ENCODE data around the gene RSL1D1. TPM values are rescaled to one million over a fixed set of nuclear protein-coding genes. Genes with fewer than 3 reads are reported as not detected.
A peak's percentile ranks its signal among the peaks of the same experiment; 100 is the strongest.
"Not testable (repeated sequence)": the region's sequence is repeated elsewhere in the genome, so short reads cannot be mapped to it uniquely, and the experiment has no call there.

Gene RSL1D1
- total RNA-seq, 1 donor = 239 TPM

- Histone ChIP-seq H3K4me3 (ENCODE audit: low read length) (no peak overlapping the region), H3K9me3 (ENCODE audit: low read depth, low read length) (no peaks in the 10 kb centered on the region), H3K27me3 (ENCODE audit: insufficient read depth, low read length) (no peaks in the 10 kb centered on the region), H3K4me1 (ENCODE audit: insufficient read depth, low read length) (peaks cover 20% of the 10 kb centered on the region)
Observed at GRCh38 chr16:11828696-11829095, 22.6 kb downstream of the RSL1D1 start.

DNA sequence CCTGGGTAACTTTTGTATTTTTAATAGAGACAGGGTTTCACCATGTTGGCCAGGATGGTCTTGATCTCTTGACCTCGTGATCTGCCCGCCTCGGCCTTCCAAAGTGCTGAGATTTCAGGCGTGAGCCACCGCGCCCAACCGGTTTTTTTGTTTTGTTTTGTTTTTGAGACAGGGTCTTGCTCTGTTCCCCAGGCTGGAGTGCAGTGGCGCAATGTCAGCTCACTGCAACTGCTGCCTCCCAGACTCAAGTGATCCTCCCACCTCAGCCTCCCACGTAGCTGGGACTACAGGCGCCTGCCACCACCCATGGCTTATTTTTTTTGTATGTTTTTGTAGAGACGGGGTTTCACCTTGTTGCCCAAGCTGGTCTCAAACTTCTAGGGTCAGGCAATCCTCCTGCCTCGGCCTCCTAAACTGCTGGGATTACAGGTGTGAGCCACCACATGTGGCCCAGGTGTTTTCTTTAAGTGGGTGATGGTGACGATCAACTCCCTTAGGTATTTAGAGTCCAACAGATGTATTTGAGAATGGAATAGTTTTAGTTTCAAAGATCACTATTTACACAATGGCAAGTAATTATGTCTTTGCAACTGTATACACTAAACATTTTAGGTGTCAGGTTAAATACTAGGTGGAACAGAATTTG is 25.7 kb downstream of the RSL1D1 start:
- H3K4me3 ChIP-seq (ENCODE audit: low read length); H3K9me3 ChIP-seq (ENCODE audit: low read depth, low read length); H3K27me3 ChIP-seq (ENCODE audit: insufficient read depth, low read length): not testable (repeated sequence)
- peaks cover 33% of the 10 kb centered on the region for H3K4me1 ChIP-seq (ENCODE audit: insufficient read depth, low read length)

GRCh38 chr16:11824362-11824761 is 27.0 kb downstream of the RSL1D1 start:
- Histone ChIP-seq H3K4me3 (ENCODE audit: low read length) (no peak overlapping the region), H3K9me3 (ENCODE audit: low read depth, low read length) (no peaks in the 10 kb centered on the region), H3K27me3 (ENCODE audit: insufficient read depth, low read length) (no peaks in the 10 kb centered on the region), H3K4me1 (ENCODE audit: insufficient read depth, low read length) (peaks cover 43% of the 10 kb centered on the region)

DNA sequence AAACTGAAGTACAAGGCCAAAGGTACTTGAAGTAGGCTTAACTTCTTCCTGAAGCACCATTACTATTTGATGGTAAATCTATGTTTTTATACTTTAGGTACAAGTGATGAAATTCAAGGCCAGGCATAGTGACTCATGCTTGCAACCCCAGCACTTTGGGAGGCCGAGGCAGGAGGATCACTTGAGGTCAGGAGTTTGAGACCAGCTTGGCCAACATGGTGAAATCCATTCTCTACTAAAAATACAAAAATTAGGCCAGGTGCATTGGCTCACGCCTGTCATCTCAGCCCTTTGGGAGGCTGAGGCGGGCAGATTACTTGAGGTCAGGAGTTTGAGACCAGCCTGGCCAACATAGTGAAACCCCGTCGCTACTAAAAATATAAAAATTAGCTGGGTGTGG is 27.7 kb downstream of the RSL1D1 start:
- not testable (repeated sequence) for H3K27me3 ChIP-seq (ENCODE audit: insufficient read depth, low read length); H3K9me3 ChIP-seq (ENCODE audit: low read depth, low read length); H3K4me3 ChIP-seq (ENCODE audit: low read length)
- H3K4me1 ChIP-seq (ENCODE audit: insufficient read depth, low read length) = peaks cover 46% of the 10 kb centered on the region

DNA sequence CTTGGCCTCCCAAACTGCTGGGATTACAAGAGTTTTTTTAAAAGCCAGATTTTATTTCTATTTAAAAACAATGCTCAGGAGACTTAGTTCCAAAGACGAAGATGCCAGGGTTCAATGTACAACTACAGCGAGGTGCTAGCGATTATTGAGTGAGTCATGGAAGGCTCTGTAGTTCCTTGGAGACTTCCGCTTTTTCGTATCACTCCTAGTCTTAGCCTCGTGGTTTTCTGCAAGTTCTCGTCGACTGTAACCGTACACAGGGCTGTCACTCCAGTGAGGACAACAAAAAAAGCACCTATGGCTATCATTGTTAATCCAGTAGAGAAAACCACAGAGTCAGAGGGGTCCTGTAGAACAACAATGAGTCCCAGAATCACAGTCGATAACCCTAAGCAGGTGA is 31.5 kb downstream of the RSL1D1 start:
- no peaks in the 10 kb centered on the region for H3K9me3 ChIP-seq (ENCODE audit: low read depth, low read length)
- peaks cover 46% of the 10 kb centered on the region for H3K4me1 ChIP-seq (ENCODE audit: insufficient read depth, low read length)
- no peaks in the 10 kb centered on the region for H3K27me3 ChIP-seq (ENCODE audit: insufficient read depth, low read length)
- no peak overlapping the region for H3K4me3 ChIP-seq (ENCODE audit: low read length)

- H3K9me3 ChIP-seq (ENCODE audit: low read depth, low read length); H3K4me3 ChIP-seq (ENCODE audit: low read length); H3K27me3 ChIP-seq (ENCODE audit: insufficient read depth, low read length): not testable (repeated sequence)
- H3K4me1 ChIP-seq (ENCODE audit: insufficient read depth, low read length) = peaks cover 46% of the 10 kb centered on the region
Observed at GRCh38 chr16:11818970-11819369, 32.4 kb downstream of the RSL1D1 start.

DNA sequence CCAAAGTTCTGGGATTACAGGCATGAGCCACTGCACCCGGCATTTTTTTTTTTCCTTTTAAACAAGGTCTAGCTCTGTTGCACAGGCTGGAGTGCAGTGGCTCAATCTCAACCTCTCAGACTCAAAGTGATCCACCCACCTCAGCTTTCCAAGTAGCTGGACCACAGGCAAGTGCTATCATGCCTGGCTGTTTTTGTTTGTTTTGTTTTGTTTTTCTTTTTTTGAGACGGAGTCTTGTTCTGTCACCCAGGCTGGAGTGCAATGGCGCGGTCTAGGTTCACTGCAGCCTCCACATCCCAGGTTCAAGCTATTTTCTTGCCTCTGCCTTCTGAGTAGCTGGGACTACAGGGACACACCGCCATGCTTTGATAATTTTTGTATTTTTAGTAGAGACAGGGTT is 35.2 kb downstream of the RSL1D1 start:
- H3K27me3 ChIP-seq (ENCODE audit: insufficient read depth, low read length) = no peaks in the 10 kb centered on the region
- H3K9me3 ChIP-seq (ENCODE audit: low read depth, low read length) = no peaks in the 10 kb centered on the region
- peaks cover 37% of the 10 kb centered on the region for H3K4me1 ChIP-seq (ENCODE audit: insufficient read depth, low read length)
- H3K4me3 ChIP-seq (ENCODE audit: low read length) = no peak overlapping the region

GRCh38 chr16:11814800-11815199 is 36.5 kb downstream of the RSL1D1 start:
- not testable (repeated sequence) for H3K9me3 ChIP-seq (ENCODE audit: low read depth, low read length); H3K27me3 ChIP-seq (ENCODE audit: insufficient read depth, low read length); H3K4me3 ChIP-seq (ENCODE audit: low read length)
- H3K4me1 ChIP-seq (ENCODE audit: insufficient read depth, low read length) = peaks cover 43% of the 10 kb centered on the region

DNA sequence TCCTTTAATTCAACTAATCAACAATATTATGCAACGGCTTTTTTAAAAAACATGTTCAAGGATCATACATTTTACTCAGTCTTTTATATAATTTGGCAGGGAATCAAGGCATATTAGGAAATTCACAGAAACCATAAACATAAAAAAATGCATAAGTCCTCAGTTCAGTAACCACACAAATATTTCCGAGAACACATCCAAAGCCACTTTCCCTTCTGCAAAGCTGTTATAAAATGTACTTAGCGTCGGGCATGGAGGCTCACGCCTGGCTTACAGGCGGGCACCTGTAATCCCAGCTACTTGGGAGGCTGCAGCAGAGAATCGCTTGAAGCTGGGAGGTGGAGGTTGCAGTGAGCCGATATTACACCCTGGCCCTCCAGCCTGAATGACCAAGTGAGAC is 44.6 kb downstream of the RSL1D1 start:
- no peak overlapping the region for H3K4me3 ChIP-seq (ENCODE audit: low read length)
- peaks cover 17% of the 10 kb centered on the region for H3K4me1 ChIP-seq (ENCODE audit: insufficient read depth, low read length)
- H3K9me3 ChIP-seq (ENCODE audit: low read depth, low read length) = no peaks in the 10 kb centered on the region
- no peaks in the 10 kb centered on the region for H3K27me3 ChIP-seq (ENCODE audit: insufficient read depth, low read length)

- H3K4me3 ChIP-seq (ENCODE audit: low read length) = no peak overlapping the region
- H3K4me1 ChIP-seq (ENCODE audit: insufficient read depth, low read length) = peaks cover 23% of the 10 kb centered on the region
- H3K27me3 ChIP-seq (ENCODE audit: insufficient read depth, low read length) = no peaks in the 10 kb centered on the region
- no peaks in the 10 kb centered on the region for H3K9me3 ChIP-seq (ENCODE audit: low read depth, low read length)
Observed at GRCh38 chr16:11805556-11805955, 45.8 kb downstream of the RSL1D1 start.

- no peak overlapping the region for H3K4me3 ChIP-seq (ENCODE audit: low read length)
- H3K9me3 ChIP-seq (ENCODE audit: low read depth, low read length) = no peaks in the 10 kb centered on the region
- H3K27me3 ChIP-seq (ENCODE audit: insufficient read depth, low read length) = no peaks in the 10 kb centered on the region
- peaks cover 43% of the 10 kb centered on the region for H3K4me1 ChIP-seq (ENCODE audit: insufficient read depth, low read length)
Observed at GRCh38 chr16:11801481-11802021, 49.8 kb downstream of the RSL1D1 start.

DNA sequence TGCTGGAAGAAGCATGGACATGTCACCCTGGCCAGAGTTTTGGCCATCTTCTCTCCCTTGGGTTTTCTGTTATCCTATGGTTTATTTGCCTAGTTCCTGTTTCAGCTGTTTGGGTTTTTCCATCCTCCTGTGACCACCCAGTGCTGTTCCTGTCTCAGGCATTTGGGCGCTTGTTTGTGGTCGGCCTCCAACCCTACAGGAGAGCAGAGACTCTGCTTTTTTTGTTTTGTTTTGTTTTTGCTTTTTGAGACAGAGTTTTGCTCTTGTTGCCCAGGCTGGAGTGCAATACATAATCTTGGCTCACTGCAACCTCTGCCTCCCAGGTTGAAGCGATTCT is 51.0 kb downstream of the RSL1D1 start:
- Histone ChIP-seq H3K4me1 (ENCODE audit: insufficient read depth, low read length) (peaks cover 52% of the 10 kb centered on the region), H3K27me3 (ENCODE audit: insufficient read depth, low read length) (no peaks in the 10 kb centered on the region), H3K9me3 (ENCODE audit: low read depth, low read length) (no peaks in the 10 kb centered on the region), H3K4me3 (ENCODE audit: low read length) (peak overlapping the region; percentile 14)

DNA sequence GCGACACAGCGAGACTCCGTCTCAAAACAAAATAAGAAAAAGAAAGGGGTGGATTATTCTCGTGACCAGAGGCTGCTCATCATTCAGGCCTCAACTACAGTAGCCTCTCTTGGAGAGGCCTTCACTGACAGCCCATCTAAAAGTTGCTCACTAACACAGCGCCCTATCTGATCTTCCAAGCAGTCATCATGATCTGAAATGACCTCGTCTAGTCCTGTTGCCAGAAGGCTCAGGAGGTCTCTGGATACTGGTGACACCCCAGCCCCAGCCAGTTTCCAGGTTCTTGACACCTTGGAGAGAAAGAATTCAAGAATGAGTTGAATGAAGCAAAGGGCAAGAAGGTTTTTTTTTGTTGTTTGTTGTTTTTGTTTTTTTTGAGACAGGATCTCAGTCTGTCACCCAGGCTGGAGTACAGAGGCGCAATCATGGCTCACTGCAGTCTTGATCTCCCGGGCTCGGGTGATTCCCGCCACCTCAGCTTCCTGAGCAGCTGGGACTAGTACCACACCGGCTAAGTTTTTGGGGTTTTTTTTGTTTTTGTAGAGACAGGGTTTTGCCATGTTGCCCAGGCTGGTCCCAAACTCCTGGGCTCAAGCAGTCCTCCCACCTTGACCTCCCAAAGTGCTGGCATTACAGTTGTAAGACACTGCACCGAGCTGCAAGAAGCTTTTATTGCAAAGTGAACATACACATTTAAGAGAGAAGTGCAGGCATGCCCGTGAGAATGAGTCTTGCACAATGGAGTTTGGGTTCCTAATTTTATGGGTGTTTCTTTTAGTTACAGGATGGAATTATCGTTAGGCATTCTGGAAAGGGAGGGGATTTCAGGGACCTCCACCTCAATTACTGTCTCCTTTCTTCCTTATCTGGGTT is 51.6 kb downstream of the RSL1D1 start:
- Histone ChIP-seq H3K4me3 (ENCODE audit: low read length) (peak overlapping the region; percentile 14), H3K9me3 (ENCODE audit: low read depth, low read length) (no peaks in the 10 kb centered on the region), H3K4me1 (ENCODE audit: insufficient read depth, low read length) (peaks cover 58% of the 10 kb centered on the region), H3K27me3 (ENCODE audit: insufficient read depth, low read length) (no peaks in the 10 kb centered on the region)

DNA sequence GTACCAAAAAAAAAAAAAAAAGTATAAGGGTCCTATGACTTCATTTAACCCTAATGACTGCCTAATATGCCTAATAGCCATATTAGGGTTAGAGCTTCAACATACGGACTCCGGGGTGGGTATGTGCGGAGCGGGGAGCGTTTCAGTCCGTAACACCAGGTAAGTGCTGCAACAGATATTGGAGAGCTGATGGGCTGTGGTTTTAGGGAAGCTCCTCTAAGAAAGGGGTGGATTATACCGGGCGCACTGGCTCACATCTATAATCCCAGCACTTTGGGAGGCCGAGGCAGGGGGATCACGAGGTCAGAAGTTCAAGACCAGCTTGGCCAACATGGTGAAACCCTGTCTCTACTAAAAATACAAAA is 52.3 kb downstream of the RSL1D1 start:
- Histone ChIP-seq H3K4me3 (ENCODE audit: low read length) (peak overlapping the region; percentile 86), H3K4me1 (ENCODE audit: insufficient read depth, low read length) (peaks cover 64% of the 10 kb centered on the region), H3K9me3 (ENCODE audit: low read depth, low read length) (no peaks in the 10 kb centered on the region), H3K27me3 (ENCODE audit: insufficient read depth, low read length) (no peaks in the 10 kb centered on the region)

- peak overlapping the region; percentile 86 for H3K4me3 ChIP-seq (ENCODE audit: low read length)
- no peaks in the 10 kb centered on the region for H3K27me3 ChIP-seq (ENCODE audit: insufficient read depth, low read length)
- no peaks in the 10 kb centered on the region for H3K9me3 ChIP-seq (ENCODE audit: low read depth, low read length)
- H3K4me1 ChIP-seq (ENCODE audit: insufficient read depth, low read length) = peaks cover 75% of the 10 kb centered on the region
Observed at GRCh38 chr16:11797957-11798299, 53.4 kb downstream of the RSL1D1 start.
